Stimulated activated CD8-positive, alpha-beta memory T cell treated with anti-CD3 and anti-CD28 coated beads, Interleukin-2, amount 100 ng/mL, for 1 hour (primary cell): ENCODE measurements around the gene UBE2L6.
"Not testable (repeated sequence)": the region's sequence is repeated elsewhere in the genome, so short reads cannot be mapped to it uniquely, and the experiment has no call there.

Experiments
- DNase-seq, 2 donors: peaks; one replicate each; pipeline ENCODE4 v3.0.0-alpha.2; 2020; ENCODE audit warnings: low read depth in 2 of 2

UBE2L6 gene

DNA sequence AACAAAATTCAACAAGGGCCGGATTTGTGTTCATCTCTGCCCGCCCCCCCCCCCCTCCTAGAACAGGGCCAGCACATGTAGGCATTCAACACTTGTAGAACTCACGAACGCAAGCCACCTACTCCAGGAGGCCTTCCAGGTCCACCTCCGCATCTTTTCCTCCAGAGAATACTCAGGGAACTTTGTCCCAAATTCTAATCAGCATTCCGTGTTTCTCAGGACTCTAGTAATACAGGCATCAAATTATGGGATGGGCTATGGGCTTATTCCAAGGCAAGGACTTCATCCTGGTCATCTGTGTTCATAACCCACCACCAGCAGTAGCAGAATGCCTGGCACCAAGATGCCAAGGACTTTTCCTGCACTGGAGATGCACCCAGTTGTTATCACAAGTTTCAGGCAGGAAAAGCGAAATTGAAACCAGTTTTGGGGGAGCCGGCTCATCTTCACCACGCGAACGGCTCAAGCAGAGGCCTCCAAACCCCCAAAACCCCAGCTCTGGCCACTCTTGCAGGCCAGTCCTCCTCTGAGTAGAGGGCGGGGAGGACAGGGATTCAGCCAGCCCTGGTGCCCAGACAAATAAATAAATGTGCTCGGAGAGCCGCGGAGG, 462 bp downstream of the UBE2L6 start:
- peak in 1 of 2 donors; percentile 6 for DNase-seq

DNA sequence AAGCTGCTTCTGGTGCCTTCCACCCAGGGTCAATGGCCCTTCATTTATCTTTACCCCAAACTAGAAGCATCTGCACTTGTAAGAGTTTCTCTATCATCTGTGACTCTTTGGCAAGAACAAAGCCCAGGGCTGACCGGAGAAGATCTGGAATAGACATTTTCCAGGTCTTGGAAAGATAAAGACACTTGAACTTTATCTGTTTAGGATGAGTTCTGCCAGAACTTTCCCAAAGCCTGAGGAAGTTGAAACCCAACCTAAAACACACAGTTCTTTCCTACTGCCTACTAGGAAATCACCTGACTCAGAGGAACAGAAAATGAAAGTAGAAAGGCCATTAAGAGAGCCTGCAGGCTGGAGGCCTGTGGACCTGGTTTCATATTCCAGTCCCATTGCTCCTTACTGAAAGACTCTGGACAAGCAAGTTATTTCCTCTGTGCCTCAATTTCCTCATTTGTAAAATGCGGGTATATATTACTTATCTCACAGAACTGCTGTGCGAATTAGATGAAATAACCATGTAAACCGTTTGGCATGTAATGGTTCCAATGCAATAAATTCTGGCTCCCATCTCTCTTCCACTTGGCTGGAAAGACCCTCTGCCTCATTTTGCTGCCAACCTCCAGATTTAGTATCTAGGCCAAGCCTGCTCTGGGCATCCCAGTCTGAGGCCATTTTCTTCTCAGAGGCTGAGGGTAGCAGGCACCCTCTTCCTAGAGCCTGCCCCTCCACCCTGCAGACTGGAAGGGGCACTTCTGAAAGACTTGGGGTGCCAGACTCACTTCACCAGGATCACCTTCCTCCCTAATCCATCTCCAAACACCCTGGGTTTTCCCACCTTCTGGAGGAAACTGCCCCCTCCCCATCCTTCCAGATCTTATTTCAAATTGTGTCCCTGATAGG, 1.2 kb downstream of the UBE2L6 start:
- no peak for DNase-seq

DNA sequence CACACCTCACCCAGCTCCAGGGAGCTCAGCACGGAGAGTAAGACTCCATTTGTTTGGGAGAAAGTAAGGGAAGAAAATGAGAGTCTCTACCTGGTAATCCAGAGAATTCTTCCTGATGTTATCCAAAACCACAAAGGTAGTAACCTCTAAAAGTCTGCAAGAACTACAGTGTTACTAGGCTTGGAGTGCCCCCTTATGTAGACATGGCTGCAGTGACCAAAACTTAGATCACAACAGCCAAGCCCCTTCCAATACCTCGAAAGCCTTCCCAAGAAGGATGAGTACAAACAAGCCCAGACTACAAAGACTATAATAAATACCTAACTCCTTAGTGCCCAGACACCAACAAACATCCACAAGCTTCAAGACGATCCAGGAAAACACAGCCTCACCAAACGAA, 4.9 kb downstream of the UBE2L6 start:
- DNase-seq: no peak

DNA sequence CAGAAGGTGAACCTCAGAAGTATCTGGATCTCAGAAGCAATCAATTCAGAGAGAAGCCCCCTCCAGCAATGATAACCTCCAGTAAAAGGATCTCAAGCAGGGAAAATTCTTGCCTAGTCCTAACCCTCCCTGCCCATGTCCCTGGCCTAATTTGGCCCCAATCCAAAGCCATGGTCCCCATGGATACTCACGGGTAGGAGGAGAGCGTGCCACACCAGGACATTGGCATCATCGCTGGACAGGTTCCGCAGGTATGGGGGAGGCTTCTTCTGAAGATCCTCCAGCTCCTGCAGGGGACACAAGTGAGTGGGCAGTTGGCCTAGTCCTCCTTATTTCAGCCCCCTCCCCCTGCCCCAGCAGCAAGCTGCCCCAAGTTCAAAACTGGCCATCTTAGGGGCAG, 7.3 kb downstream of the UBE2L6 start:
- DNase-seq: no peak

DNA sequence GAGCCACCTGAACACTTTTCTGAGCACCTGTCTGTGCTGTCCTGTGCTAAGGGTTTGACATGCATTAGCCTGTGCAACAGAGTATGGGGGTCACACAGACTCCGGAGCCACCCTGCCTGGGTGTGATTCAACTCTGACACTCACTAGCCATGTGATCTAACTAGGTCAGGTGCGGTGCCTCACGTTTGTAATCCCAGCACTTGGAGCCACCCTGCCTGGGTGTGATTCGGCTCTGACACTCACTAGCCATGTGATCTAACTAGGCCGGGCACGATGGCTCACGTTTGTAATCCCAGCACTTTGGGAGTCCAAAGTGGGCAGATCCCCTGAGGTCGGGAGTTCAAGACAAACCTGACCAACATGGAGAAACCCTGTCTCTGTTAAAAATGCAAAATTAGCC, 11.4 kb downstream of the UBE2L6 start:
- no peak for DNase-seq

DNA sequence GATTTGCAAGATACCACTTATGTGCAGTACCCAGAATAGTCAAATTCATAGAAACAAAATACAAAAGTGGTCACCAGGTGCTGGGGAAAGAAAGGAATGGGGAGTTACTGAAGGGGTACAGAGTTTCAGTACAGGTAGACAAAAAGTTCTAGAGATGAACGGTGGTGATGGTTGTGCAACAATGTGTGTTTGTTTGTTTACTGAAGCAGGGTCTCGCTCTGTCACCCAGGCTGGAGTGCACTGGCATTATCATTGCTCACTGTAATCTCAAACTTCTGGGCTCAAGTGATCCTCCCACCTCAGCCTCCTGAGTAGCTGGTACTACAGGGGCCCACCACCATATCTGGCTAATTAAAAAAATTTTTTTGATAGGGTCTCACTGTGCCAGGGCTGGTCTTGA, 12.1 kb downstream of the UBE2L6 start:
- no peak for DNase-seq

DNA sequence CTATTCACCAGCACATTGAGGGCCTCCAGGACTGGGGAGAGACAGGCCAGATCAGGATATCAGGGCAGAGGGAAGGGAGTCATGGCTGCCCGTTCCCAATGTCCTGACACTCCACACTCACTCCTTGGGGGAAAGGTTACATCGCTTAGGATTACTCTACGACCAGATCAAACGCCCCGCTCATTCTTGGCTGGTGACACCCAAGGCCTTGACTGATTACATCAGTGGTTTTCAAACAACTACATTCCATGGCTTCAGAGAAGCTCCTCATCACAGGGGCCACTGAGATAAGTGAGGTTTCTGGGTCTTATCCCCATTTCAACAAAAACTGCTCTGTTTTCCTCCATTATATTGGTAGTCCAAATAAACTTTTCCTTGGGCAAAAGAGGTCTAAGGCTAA, 15.0 kb downstream of the UBE2L6 start:
- no peak for DNase-seq

DNA sequence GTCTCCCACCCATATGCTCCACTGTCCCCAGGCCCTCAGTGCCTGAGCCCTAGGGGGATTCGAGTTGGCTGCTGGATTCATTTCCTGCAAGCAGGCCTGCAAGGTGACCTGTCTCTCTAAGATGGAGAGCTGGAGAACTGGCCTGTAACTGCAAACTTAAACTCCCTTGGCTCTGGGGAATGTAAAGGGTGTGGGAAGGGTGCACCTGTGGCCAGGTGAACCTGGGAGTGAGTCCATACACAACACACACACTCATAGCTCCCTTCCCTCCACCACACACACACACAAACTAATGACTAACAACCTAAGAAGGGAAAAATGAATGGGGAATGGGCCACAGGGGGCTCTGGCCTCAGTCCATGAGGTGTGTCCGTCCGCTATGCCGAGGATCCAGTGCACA, 15.5 kb downstream of the UBE2L6 start:
- DNase-seq: no peak

DNA sequence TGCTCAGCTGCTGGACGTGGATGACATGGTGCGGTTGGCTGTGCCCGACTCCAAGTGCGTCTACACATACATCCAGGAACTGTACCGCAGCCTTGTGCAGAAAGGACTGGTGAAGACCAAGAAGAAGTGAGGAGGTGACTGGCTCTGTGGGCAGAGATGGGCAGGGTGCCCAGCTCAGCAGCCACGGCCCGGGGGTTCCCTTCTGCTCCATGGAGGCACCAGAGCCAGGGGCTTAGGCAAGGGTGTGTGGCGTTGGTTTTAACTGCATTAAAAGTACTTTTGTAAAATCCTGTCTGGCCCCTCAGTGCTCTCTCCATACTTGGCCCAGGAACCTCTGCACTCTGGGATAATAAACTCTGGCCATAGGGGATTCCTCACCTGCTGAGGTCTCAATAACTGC, 17.5 kb downstream of the UBE2L6 start:
- no peak for DNase-seq

DNA sequence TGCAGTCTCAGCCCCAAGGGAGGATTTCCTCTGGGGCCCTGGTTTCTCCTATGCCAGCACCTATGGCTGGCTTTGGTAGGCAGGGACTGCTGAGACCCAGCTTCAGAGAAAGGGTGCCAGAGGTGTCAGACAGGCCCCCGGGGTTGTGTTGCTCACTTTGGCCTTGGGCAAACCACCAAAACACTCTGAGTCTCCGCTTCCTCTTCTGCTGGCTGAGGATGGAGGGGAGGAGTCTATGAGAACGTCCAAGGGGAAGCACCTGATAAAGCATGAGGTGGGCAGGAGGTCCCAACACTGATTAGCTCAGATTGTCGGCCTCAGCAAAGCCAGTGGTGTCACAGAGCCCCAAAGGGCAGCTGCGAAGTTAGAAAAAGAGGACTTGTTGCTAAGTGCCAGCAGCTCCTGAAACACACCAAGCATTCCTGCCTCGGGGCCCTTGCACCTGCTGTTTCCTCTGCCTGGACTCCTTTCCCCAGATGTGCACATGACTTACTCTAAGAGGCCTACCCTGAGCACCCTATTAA, 19.6 kb downstream of the UBE2L6 start:
- no peak for DNase-seq

DNA sequence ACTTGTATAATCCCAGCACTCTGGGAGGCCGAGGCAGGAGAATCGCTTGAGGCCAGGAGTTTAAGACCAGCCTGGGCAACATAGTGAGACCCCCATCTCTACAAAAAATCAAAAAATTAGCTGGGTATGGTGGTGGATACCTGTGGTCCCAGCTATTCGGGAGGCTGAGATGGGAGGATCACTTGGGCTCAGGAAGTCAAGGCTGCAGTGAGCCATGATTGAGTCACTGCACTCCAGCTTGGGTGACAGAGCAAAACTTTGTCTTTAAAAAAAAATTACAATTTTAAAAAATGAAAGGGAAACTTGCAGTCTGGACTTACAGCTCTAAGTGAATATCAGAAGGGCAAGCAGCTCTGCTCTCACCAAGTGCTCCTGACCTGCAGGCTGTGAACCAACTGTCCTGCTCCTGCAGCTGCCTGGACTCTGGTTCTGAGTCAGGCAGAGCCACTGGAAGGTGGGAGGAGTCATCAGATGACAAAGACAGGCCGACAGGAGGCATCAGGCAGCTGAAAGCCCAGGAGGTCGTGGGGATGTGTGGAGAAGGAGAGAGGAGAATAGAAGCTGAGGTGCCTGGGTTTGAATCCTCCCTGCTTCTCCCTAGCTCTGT, 20.5 kb downstream of the UBE2L6 start:
- no peak for DNase-seq

DNA sequence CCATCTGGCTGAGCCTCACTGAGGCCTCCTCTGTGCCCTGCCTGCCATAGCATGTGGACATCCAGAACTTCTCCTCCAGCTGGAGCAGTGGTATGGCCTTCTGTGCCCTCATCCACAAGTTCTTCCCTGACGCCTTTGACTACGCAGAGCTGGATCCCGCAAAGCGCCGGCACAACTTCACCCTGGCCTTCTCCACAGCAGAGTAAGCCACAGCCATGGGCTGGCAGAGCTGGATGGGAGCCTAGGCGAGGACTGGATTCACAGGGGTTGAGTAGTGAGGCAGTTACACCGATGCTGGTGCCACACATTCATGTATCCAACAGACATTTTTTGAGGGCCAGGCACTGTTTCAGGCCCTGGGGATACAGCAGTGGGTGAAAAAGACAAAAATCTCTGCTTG, 21.0 kb downstream of the UBE2L6 start:
- no peak for DNase-seq

DNA sequence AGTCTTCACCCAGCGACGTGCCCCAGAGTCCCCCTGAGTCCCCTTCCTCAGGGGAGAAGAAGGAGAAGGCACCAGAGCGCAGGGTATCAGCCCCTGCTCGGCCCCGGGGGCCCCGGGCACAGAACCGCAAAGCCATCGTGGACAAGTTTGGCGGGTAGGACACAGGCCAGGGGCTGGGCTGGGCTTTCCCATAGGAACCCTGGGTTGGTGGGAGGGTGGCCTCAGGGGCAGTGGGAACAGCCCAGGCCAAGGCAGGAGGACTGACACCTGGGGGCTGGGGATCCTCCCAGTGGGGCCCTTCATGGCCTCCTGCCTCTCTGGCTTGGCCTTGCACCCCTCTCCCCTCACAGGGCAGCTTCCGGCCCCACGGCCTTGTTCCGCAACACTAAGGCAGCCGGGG, 21.6 kb downstream of the UBE2L6 start:
- DNase-seq: no peak

DNA sequence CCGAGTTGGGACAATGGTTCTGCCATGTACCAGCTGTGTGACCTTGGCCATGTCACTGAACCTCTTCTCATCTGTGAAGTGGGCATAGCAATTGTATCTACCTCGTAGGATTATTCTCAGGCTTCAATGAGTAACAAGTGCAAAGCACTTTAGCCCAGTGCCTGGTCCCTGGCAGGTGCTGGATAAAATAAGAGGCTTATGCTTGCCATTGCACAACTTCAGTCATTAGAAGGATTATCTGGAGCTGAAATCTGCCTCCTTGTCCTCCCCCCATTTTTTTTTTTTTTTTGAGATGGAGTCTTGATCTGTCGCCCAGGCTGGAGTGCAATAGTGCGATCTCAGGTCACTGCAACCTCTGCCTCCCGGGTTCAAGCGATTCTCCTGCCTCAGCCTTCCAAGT, 22.9 kb downstream of the UBE2L6 start:
- no peak for DNase-seq

DNA sequence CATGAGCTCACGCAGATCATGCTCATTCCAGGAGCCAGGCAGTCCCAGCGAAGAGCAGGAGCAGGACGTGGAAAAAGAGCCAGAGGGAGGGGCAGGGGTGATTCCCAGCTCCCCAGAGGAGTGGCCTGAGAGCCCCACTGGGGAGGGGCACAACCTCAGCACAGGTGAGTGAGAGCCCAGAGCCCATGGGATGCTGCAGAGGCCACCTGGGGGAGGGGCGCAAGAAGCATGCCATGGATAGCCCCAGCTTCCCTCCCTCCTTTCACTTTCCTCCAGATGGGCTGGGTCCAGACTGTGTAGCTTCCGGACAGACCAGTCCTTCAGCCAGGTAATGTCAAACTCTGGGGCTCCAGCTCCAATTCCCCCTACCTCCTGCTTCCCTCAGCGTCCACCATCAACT, 23.9 kb downstream of the UBE2L6 start:
- DNase-seq: no peak

DNA sequence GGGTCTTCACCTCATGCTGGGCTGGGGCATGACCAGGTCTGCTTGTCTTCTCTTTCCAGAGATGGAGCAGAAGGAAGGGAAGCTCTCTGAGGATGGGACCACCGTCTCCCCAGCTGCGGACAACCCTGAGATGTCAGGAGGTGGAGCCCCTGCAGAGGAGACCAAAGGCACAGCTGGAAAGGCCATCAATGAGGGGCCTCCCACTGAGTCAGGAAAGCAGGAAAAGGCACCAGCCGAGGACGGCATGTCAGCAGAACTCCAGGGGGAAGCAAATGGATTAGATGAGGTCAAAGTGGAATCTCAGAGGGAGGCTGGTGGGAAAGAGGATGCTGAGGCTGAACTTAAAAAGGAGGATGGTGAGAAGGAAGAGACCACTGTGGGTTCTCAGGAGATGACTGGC, 24.9 kb downstream of the UBE2L6 start:
- no peak for DNase-seq

DNA sequence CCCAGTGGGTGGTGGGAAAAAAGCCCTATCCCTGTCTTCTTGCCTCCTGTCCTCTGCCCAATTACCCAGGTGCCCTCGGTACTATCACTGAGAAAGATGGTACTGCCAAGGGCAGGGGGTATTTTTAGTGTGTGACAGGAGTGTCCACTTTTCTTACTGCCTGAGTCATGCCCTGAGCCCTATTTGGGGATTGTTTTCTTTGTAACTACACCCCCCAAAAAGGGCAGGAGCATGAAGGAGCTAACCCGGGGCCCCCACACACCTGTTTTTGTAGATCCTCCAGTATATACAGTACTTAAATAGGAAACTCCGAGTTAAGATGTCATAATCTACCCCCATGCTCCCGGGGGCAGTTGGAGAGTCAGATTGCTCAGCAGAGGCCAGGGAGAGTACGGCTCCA, 26.3 kb downstream of the UBE2L6 start:
- no peak for DNase-seq

DNA sequence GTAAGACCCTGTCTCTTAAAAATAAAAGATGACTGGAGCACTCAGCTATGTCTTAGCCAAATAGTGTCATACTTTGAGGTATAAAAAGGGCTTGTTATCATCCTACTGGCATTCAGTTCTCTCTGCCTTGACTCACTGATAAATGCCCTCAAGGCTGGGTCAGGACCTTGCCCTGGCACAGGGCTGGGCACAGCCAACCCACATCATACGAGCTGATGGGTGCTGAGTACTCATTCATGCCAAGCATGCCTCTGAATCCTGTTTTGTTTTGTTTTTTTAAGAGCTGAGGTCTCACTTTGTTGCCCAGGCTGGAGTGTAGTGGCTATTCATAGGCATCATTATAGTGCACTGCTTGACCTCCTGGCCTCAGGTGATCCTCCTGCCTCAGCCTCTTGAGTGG, 28.1 kb downstream of the UBE2L6 start:
- DNase-seq: no peak

DNA sequence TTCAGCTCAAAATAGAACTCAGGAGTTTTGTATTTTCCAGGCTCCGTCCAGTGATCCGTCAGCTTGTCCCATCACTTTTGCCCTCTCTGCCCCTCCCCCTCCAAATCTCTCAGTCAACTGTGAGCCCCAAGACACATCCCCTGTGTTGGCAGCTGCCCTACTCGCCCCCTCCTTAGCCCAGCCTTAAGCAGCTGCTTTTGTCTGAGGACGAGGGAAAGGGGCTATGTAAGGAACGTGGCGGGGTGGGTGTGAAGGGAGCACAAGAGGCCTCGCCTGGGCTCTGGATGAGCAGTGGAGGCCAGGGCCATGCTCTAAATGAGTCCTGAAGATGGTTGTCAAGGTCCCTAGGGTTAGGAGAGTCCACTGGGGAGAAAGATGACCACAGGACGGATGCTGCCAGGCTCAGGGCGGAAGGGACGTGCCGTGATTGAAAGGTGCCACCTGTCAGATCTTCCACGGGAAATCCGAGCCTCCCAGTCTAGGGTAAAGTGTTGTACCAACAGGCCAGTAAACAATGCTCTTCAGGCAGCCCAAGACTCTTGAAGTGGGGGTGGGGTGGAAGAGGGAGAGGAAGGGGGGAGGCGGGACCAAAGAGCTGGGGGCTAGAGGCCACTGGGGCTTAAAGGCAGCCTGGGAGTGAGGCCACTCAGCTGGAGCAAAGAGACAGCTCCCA, 30.4 kb downstream of the UBE2L6 start, which contains the start of gene SMTNL1:
SMTNL1 (plus strand) TSS at position 649 of the 673 bp plus-strand sequence. CDS start 5,048 bp downstream, outside the sequence.
- DNase-seq: no peak

DNA sequence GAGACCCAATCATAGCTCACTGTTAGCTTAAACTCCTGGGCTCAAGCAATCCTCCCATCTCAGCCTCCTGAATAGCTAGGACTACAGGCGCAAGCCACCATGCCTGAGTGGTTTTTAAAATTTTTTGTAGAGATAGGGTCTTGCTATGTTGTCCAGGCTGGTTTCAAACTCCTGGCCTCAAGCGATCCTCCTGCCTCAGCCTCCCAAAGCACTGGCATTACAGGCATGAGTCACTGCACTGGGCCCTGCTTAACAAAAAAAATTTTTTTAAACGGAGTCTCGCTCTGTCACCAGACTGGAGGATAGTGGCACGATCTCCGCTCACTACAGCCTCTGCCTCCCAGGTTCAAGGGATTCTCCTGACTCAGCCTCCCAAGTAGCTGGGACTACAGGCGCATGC, 33.0 kb downstream of the UBE2L6 start:
- DNase-seq: not testable (repeated sequence)

DNA sequence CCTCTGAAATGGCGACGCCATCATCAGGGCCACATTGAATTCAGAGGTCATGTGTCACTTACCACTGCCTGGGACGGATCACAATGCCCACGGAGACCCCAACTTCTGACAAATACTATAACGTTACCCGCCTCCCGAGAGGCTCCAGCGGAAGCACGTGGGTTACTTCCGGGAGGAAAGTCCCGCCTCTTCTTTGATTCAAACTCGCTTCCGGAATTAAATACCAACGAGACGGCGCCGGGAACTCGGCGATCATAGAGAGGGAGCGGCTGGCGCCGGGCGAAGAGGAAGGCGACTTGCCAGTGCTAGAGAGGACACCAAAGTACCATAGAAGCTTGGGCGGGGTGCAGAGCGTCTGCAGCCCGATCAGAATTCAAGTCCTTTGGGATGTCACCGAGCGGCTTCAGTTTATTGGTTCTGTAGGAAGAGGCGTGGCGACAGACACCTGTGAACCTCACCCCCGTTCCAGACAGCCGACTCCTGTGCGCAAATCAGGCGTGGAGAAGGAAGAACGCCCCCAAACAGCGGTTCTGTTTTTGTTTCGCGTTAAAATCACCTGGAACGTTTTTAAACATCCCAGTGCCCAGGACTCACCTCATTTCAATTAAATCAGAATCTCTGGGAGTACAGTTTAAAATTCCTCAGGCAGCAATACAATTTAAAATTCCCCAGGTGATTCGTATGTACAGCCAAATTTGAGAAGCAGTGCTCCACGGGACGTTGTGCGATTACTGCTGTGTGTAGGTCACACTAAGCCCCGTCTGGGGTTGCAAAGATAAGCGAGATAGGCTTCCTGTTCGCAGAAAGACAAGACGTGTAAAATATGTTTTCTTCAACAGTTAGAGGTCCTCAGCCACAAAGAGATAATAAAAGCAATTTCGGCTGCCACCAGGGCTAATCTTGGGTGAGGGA, 36.6 kb downstream of the UBE2L6 start, which contains the start of gene TIMM10:
TIMM10 (minus strand) TSS at position 159 of the 912 bp plus-strand sequence. CDS start 565 bp downstream, outside the sequence.
- DNase-seq: peak; percentile 82 to 88
